Ectodermal cell (in vitro differentiated cells): ENCODE measurements around the gene STX16.

Experiments used
- H3K27ac ChIP-seq: 2 replicates; pipeline ENCODE4 v1.7.0; 2013; ENCODE audit warnings: mild to moderate bottlenecking, low read depth, low read length; ENCODE audit not compliant: insufficient read depth, poor library complexity, severe bottlenecking
- H3K27me3 ChIP-seq: 2 replicates; pipeline ENCODE4 v1.7.0; 2013; ENCODE audit warnings: mild to moderate bottlenecking, low read length; ENCODE audit not compliant: insufficient read depth, control insufficient read depth, poor library complexity, severe bottlenecking
- H3K36me3 ChIP-seq: one replicate; pipeline ENCODE4 v1.7.0; 2013; ENCODE audit warnings: low read length; ENCODE audit not compliant: control insufficient read depth, insufficient read depth
- H3K4me1 ChIP-seq: one replicate; pipeline ENCODE4 v1.7.0; 2013; ENCODE audit warnings: low read length; ENCODE audit not compliant: control insufficient read depth, insufficient read depth
- H3K4me3 ChIP-seq: 2 replicates; pipeline ENCODE4 v1.7.0; 2013; ENCODE audit warnings: low read depth, low read length, control low read depth; ENCODE audit not compliant: insufficient read depth
- H3K9me3 ChIP-seq: 2 replicates; pipeline ENCODE4 v1.7.0; 2013; ENCODE audit warnings: mild to moderate bottlenecking, low read length, moderate library complexity; ENCODE audit not compliant: control insufficient read depth
- WGBS, 2 experiments: methylation state at CpG; one replicate each; pipeline ENCODE4 v1.1.7; 2013; ENCODE audit warnings: missing lambda C conversion rate in 2 of 2; 5-methylcytosine and 5-hydroxymethylcytosine counted together

Gene STX16

DNA sequence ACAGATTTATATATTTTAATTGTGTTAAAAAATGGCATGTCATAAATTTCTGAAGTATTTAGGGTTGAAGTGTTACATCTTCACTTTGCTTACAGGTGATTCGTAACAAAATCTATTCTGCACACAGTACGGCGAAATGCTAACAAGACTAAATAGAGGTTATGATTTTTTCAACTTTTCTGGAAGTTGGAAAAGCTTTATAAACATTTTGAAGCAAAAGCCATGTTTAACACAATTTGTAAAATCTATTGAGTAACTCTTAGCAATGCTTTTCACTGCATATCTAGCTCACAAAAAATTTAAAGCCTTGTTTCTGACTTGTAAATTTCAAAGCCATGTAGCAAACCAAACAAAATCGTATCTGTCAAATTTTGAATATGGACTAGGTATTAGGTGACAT, 3.3 kb downstream of the STX16 start:
- Histone ChIP-seq H3K9me3 (no peaks in the 10 kb centered on the region), H3K27ac (no peak overlapping the region), H3K27me3 (peaks cover 7% of the 10 kb centered on the region), H3K4me1 (peaks cover 17% of the 10 kb centered on the region), H3K36me3 (no peaks in the 10 kb centered on the region), H3K4me3 (no peak overlapping the region)
- 91 to 92% methylated on average over 3 to 4 of the region's 4 CpGs for WGBS, 2 experiments

DNA sequence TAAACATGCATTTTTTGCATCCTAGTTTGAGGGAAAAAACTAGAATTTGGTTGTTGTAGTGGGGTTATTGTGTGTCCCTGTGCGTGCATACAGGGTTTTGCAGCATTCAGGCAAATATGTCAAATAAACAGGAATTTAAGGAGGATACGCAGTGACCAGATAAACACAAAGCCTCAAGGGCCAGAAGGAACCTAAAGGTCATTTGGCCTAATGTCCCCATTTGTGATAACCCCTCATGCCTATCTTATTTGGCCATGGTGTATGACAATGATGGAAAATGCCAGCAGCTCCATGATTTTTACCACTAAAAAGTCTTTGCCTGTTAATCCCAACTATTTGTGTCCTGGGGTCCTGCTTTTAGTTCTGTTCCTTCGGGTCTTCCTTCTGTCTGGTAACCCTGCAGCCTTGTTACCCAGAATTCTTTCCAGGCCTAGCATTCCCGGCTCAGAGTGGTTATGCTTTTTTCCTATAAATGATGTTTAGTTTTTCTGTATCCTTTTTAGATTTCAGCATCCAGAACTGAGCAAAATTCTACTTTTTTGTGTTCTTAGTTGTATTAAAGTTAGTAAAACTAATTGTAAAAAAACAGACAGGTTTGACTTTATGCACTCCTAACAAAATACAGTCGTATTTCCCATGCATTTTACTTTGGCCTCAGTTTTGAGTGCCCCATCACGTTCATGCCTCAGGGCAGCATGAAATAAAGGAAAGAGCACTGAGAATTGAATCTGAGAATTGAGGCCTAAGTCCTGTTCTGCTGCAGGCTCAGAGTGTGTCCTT, 4.4 kb downstream of the STX16 start:
- H3K27ac ChIP-seq = peak overlapping the region; percentile 21
- 69 to 70% methylated on average over 5 to 6 of the region's 6 CpGs for WGBS, 2 experiments
- no peaks in the 10 kb centered on the region for H3K36me3 ChIP-seq
- peaks cover 17% of the 10 kb centered on the region for H3K4me1 ChIP-seq
- H3K9me3 ChIP-seq = no peaks in the 10 kb centered on the region
- peak overlapping the region; percentile 2 for H3K4me3 ChIP-seq
- no peaks in the 10 kb centered on the region for H3K27me3 ChIP-seq

DNA sequence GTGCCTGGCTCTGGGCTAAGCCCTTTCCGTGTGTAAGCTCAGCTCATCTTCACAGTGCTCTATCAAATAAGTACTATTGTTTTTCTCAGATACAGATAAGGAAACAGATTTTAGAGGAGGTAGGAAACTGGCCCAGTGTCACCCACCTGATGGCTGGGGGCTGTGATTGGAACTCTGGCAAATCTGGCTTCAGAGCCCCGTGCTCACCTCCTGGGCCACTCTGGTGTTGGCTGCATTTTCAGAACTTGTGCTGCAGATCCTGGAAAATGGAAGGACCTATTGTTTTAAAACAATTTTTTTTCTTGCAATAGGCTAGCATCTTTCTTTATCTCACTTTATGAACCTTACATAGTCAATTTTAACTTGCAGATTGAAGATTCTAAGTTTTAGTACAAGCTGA, 5.7 kb downstream of the STX16 start:
- 37 to 48% methylated on average over 1 to 2 of the region's 2 CpGs for WGBS, 2 experiments
- peaks cover 17% of the 10 kb centered on the region for H3K4me1 ChIP-seq
- H3K9me3 ChIP-seq = no peaks in the 10 kb centered on the region
- no peaks in the 10 kb centered on the region for H3K27me3 ChIP-seq
- H3K27ac ChIP-seq = no peak overlapping the region
- no peak overlapping the region for H3K4me3 ChIP-seq
- H3K36me3 ChIP-seq = no peaks in the 10 kb centered on the region

DNA sequence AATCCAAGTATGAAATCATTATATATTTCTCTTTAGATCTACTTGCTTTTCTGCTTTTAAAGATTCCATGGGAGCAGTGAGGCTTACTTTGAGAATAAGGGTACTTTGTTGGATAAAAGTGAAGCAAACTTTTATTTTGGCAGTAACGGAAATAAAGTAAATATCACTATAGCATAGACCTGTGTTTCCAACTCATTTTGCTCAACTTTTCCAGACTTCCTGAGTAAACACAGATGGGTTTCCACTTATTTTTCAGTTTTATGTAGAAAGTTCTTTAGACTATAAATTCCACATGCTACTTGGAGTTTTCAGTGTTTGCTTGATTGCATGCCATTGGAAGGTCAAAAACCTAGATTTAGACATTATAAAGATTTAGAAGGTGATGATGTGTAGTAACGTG, 6.2 kb downstream of the STX16 start:
- H3K4me3 ChIP-seq = no peak overlapping the region
- 97% methylated on average over 2 of the region's 2 CpGs for WGBS, 2 experiments
- no peaks in the 10 kb centered on the region for H3K27me3 ChIP-seq
- peaks cover 17% of the 10 kb centered on the region for H3K4me1 ChIP-seq
- no peaks in the 10 kb centered on the region for H3K9me3 ChIP-seq
- no peak overlapping the region for H3K27ac ChIP-seq
- H3K36me3 ChIP-seq = no peaks in the 10 kb centered on the region

DNA sequence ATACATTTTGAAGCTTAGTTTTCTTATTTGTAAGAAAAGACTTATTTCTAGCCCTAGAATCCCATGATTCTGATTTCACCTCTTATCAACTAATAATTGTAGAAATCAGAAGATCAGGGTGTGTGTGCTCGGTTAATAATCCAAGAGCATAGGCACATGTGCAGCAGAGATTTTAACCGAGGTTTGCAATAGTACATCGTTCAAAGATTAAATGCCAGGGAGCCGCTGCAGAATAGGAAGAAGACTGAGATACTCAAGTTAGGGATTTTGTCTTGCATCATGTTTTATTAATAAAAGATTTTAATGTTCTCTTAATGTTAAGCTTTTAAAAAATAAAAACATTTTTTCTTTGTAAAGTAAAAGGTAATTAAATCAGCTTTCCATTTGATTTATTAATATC, 6.9 kb downstream of the STX16 start:
- Histone ChIP-seq H3K9me3 (no peaks in the 10 kb centered on the region), H3K27ac (no peak overlapping the region), H3K4me3 (no peak overlapping the region), H3K4me1 (peaks cover 17% of the 10 kb centered on the region), H3K36me3 (no peaks in the 10 kb centered on the region), H3K27me3 (no peaks in the 10 kb centered on the region)
- WGBS, 2 experiments = 91 to 93% methylated on average over 4 of the region's 4 CpGs

DNA sequence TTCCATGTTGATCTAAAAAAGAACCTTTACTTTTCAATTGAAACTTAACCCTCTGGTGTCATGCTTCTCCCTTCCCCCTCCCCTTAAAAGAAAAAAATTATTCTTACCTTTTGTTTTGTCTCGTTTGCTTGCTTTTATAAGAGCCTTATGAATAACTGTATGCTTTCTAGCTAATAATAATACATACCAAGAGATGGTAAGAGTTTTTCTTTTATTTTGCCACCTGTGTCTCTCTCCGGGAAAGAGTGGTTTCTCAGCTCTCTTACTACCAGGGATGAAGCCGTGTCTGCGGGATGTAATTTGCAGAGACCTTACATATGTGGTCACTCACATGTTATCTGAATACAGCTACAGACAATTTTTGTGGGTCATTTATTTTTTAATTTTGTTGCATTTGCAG, 7.7 kb downstream of the STX16 start:
- Histone ChIP-seq H3K9me3 (no peaks in the 10 kb centered on the region), H3K4me3 (no peak overlapping the region), H3K27me3 (no peaks in the 10 kb centered on the region), H3K4me1 (peaks cover 17% of the 10 kb centered on the region), H3K36me3 (no peaks in the 10 kb centered on the region), H3K27ac (no peak overlapping the region)
- 76 to 84% methylated on average over 3 of the region's 4 CpGs for WGBS, 2 experiments

DNA sequence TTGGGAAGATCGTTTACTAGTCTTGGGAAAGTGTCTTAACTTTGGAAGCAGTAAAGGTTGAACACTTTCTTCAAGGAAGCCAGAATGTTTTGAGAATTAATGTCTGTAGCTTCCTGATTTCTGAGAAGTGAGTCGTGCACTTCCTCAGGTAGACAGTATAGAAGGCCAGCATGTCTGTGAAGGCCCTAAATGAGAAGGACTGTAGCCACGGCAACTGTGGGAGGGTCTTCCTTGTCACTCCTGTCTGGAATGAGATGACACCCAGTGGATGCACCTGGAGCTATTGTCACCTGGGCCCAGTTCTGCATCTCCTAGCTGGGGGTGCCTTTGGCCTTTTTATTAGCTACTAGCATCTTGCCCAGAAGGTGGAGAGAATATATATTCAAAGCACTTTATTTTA, 8.8 kb downstream of the STX16 start:
- H3K27ac ChIP-seq = no peak overlapping the region
- no peaks in the 10 kb centered on the region for H3K36me3 ChIP-seq
- H3K4me1 ChIP-seq = peaks cover 13% of the 10 kb centered on the region
- WGBS, 2 experiments = 76 to 83% methylated on average over 3 of the region's 3 CpGs
- no peaks in the 10 kb centered on the region for H3K9me3 ChIP-seq
- no peaks in the 10 kb centered on the region for H3K27me3 ChIP-seq
- no peak overlapping the region for H3K4me3 ChIP-seq

DNA sequence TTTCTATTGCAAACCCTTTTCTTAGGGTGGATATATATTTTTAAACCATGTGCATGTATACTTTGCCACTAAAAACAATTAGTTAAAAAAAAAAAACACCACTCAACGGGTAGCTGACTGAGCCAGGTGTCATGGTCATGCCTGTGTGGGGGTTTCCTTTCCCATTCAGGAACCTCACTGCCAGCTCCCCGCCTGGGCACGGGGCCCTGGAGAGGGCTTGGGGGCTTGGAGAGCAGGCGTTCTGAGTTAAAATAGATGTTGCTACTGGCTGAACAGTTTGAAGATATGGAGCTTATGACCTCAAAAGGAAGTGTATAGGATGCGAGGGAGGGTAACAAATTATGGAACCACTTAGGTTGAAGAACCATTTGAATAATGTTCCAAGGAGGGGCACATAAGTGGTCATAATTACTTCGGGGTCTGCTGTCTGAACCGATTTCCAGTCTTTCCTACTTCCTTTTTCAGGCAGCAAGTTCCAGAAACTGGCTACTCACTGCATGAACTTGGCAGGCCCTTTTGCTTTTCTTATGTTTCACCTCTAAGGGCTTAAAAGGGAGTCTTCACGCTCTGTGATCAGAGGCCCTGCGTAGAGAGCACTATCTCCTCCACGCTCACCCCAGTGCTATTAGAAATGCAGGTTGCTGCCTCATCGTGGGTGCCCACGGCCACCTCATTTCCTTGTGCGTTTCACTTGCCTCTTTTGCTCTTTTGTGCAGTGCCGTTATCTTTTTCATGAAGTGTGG, 9.9 kb downstream of the STX16 start:
- no peaks in the 10 kb centered on the region for H3K9me3 ChIP-seq
- H3K27ac ChIP-seq = no peak overlapping the region
- H3K4me3 ChIP-seq = no peak overlapping the region
- H3K36me3 ChIP-seq = no peaks in the 10 kb centered on the region
- H3K27me3 ChIP-seq = no peaks in the 10 kb centered on the region
- 93% methylated on average over 14 of the region's 14 CpGs for WGBS, 2 experiments
- H3K4me1 ChIP-seq = peaks cover 3% of the 10 kb centered on the region

DNA sequence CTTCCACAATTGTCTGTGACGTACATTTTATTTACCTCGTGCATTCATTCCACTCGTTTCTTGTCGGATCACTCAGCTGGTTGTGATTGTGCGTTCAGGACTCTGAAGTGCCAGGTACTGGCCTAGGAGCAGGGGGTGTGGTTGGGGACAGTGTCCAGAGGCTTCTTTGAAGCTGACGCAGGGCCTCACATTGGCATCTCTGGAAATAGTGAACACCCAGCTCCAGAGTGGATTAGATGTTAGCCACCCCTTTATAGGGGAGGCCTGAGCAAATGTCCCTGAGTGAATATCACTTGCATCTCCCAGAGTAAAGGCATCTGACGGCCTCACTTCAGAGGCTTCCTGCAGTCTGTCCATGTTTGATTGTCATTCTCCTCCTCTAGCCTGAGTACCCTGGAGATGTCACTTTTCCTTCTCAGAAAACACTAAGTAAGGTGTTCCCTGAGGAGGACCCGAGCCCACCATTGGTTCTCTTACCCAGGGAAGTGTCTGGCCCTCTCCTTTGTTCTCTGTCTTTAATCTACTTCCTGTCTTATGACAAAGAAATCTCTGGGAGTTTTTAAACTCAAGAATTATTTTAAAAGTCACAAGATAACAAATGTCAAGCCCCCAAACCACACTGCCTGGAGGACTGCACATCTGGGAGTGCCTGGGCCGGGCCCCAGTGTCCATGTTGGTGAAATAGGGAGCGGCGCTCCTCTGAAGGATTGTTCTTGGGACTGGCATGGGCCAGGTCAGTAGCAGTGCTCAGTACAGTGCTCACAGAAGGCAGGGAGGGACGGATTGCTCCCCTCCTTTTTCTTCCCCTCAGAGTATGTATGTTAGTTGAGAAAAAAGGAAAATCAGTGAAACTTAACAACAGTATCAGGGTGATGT, 10.8 kb downstream of the STX16 start:
- no peaks in the 10 kb centered on the region for H3K36me3 ChIP-seq
- H3K27me3 ChIP-seq = no peaks in the 10 kb centered on the region
- 90 to 94% methylated on average over 11 to 12 of the region's 12 CpGs for WGBS, 2 experiments
- H3K27ac ChIP-seq = no peak overlapping the region
- H3K4me1 ChIP-seq = no peaks in the 10 kb centered on the region
- H3K9me3 ChIP-seq = no peaks in the 10 kb centered on the region
- no peak overlapping the region for H3K4me3 ChIP-seq

DNA sequence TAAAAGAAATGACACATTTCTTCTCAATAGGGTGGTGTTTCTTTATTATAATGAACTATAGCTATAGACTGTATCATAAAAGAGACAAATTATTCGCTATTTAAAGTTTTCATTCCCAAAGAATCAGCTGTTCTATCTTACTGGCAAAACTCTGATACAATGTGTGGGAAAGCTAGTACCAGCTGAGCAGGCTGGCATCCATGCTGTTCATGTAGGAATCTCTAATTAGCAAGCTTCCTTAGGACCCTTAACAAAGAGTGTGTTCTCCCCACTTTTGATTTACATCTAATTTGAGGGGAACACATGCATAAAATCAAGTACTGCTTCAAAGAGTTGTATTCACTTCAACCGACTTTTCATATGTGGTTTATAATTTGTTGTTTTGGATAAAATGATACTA, 13.2 kb downstream of the STX16 start:
- peaks cover 4% of the 10 kb centered on the region for H3K4me1 ChIP-seq
- no peak overlapping the region for H3K27ac ChIP-seq
- H3K36me3 ChIP-seq = no peaks in the 10 kb centered on the region
- H3K4me3 ChIP-seq = no peak overlapping the region
- no peaks in the 10 kb centered on the region for H3K27me3 ChIP-seq
- WGBS, 2 experiments = 94 to 100% methylated on average over 1 to 2 of the region's 2 CpGs
- no peaks in the 10 kb centered on the region for H3K9me3 ChIP-seq
